ENCODE data around the gene PRDM13. TPM values are rescaled to one million over a fixed set of nuclear protein-coding genes. Genes with fewer than 3 reads are reported as not detected.

PRDM13 gene
- total and polyA plus RNA-seq, 9 of the 15 experiments (the other 6 are each of a cell fraction or from before 2014, with no cell fraction given) = not detected

GRCh38 chr6:99568103-99568933, 38.3 kb upstream of the PRDM13 start, which contains the start of gene CCNC (continued):
- TF ChIP-seq ARID4B (CRISPR knock-in tag; IDR thresholded peaks at IDR 0.05) = no peak
- no peak for TF ChIP-seq SRSF9 (IDR thresholded peaks at IDR 0.05; ENCODE audit: borderline replicate concordance, low read depth, low read length)
- no peak for TF ChIP-seq SNAPC5 (CRISPR knock-in tag; IDR thresholded peaks at IDR 0.05)
- no peak for TF ChIP-seq RBM17 (IDR thresholded peaks at IDR 0.05; ENCODE audit: borderline replicate concordance, low read depth, low read length)
- TF ChIP-seq MAFK (IDR thresholded peaks at IDR 0.05; ENCODE audit: low read length) = no peak
- 0 out of 2 replicates have a peak, but pooled peaks have one; percentile 19 for TF ChIP-seq HDAC6 (IDR thresholded peaks at IDR 0.05; ENCODE audit: low read depth, low read length)
- no peak for TF ChIP-seq E2F5 (CRISPR knock-in tag; IDR thresholded peaks at IDR 0.05)
- no peak for TF ChIP-seq STAT6 (CRISPR knock-in tag; IDR thresholded peaks at IDR 0.05)
- no peak for TF ChIP-seq PCBP2 (IDR thresholded peaks at IDR 0.05; ENCODE audit: low read depth, low read length, poor library complexity, severe bottlenecking)
- peak; percentile 32; the same call in 1 of the 2 replicates for TF ChIP-seq ZBED1 (IDR thresholded peaks at IDR 0.05)
- TF ChIP-seq ZNF511 (CRISPR knock-in tag; IDR thresholded peaks at IDR 0.05) = no peak
- TF ChIP-seq ZNF75A (CRISPR knock-in tag; IDR thresholded peaks at IDR 0.05) = no peak
- TF ChIP-seq KDM2B (CRISPR knock-in tag; IDR thresholded peaks at IDR 0.05) = peak; percentile 66
- TF ChIP-seq PRPF4 (IDR thresholded peaks at IDR 0.05; ENCODE audit: insufficient read depth, low read depth, low read length, poor library complexity, severe bottlenecking) = no peak
- no peak for TF ChIP-seq GATAD2B (IDR thresholded peaks at IDR 0.05; ENCODE audit: borderline replicate concordance)
- TF ChIP-seq NCOA2 (IDR thresholded peaks at IDR 0.05; ENCODE audit: partially characterized antibody in 2 of 2) = no peak
- peak; percentile 85 for TF ChIP-seq HMGN3 (IDR thresholded peaks at IDR 0.05; ENCODE audit: borderline replicate concordance, extremely low read depth, insufficient read length, low read depth, low read length)
- no peak for TF ChIP-seq ZNF717 (CRISPR knock-in tag; IDR thresholded peaks at IDR 0.05)
- TF ChIP-seq HNRNPH1 (optimal IDR thresholded peaks at IDR 0.05; ENCODE audit: low read depth, low read length) = no peak

All from K562 (cell line).